CD4-positive, alpha-beta T cell (primary cell): Measurements from ENCODE around the gene ACLY. TPM values are rescaled to one million over a fixed set of nuclear protein-coding genes. Genes with fewer than 3 reads are reported as not detected.

Source experiments
- ATAC-seq: fragments of 200-7000 bp; cut with Tn5 transposase; one replicate; pipeline ENCODE4 v1.10.0; 2022; ENCODE audit warnings: mild to moderate bottlenecking; ENCODE audit not compliant: poor library complexity
- CTCF ChIA-PET: fragments of 350-600 bp; sonication (Branson Sonifier 250); formaldehyde crosslinking; loops from one replicate; lab custom pipeline; 2021; ENCODE audit warnings: antibody characterized with exemption, inconsistent platforms; lab: Charles Lee
- POLR2A ChIA-PET: fragments of 350-600 bp; sonication (Branson Sonifier 250); formaldehyde crosslinking; loops from one replicate; lab custom pipeline; 2021; ENCODE audit warnings: antibody characterized with exemption, inconsistent platforms; lab: Charles Lee
- DNase-seq, 14 experiments: peaks; one replicate each; pipeline ENCODE4 v3.0.0-alpha.2; 2013 to 2020; ENCODE audit warnings: mixed read lengths in 2 of 14
- H3K27ac ChIP-seq, 2 donors: one replicate each; pipeline versions ENCODE4 v1.5.1 to v1.7.0; 2013; ENCODE audit warnings: low read length in 2 of 2, low read depth in 1 of 2, mild to moderate bottlenecking in 1 of 2
- H3K27me3 ChIP-seq, 2 experiments: 1 replicate in 1 of 2; 2 replicates in 1 of 2; pipeline versions ENCODE4 v1.6.1 to v1.7.0; 2013; ENCODE audit warnings: low read length in 2 of 2, control low read depth in 1 of 2, mild to moderate bottlenecking in 1 of 2, moderate library complexity in 1 of 2; ENCODE audit not compliant: insufficient read depth in 2 of 2, control insufficient read depth in 1 of 2
- H3K36me3 ChIP-seq: one replicate; pipeline ENCODE4 v1.6.1; 2013; ENCODE audit warnings: low read length, control low read depth; ENCODE audit not compliant: insufficient read depth
- H3K4me1 ChIP-seq: one replicate; pipeline ENCODE4 v1.6.1; 2013; ENCODE audit warnings: low read length, control low read depth; ENCODE audit not compliant: insufficient read depth
- H3K4me3 ChIP-seq: one replicate; pipeline ENCODE4 v1.5.1; 2013; ENCODE audit warnings: mild to moderate bottlenecking, low read length, moderate library complexity
- H3K9me3 ChIP-seq, 2 experiments: 1 replicate in 1 of 2; 2 replicates in 1 of 2; pipeline versions ENCODE4 v1.6.1 to v1.7.0; 2013; ENCODE audit warnings: low read length in 2 of 2, mild to moderate bottlenecking in 2 of 2, control low read depth in 1 of 2, moderate library complexity in 1 of 2; ENCODE audit not compliant: control insufficient read depth in 1 of 2, insufficient read depth in 1 of 2
- H3K27ac Mint-ChIP-seq: one replicate; pipeline ENCODE4 v1.8.0; 2020; ENCODE audit warnings: mixed read lengths
- H3K27me3 Mint-ChIP-seq: one replicate; pipeline ENCODE4 v1.8.0; 2021; ENCODE audit warnings: mixed read lengths
- H3K36me3 Mint-ChIP-seq: one replicate; pipeline ENCODE4 v1.8.0; 2021; ENCODE audit warnings: low read depth, mixed read lengths
- H3K4me1 Mint-ChIP-seq: one replicate; pipeline ENCODE4 v1.8.0; 2021; ENCODE audit warnings: low read depth, mixed read lengths
- H3K4me3 Mint-ChIP-seq: one replicate; pipeline ENCODE4 v1.8.0; 2020; ENCODE audit warnings: mild to moderate bottlenecking, mixed read lengths
- H3K9me3 Mint-ChIP-seq: one replicate; pipeline ENCODE4 v1.8.0; 2020; ENCODE audit warnings: mixed read lengths
- CTCF ChIP-seq: fragments of 200-600 bp; IDR thresholded peaks from one replicate; pipeline ENCODE4 v1.8.0; 2022; ENCODE audit warnings: antibody characterized with exemption, mild to moderate bottlenecking
- intact Hi-C, 2 experiments: fragments of 100-400 bp; cut with DNase I in 1 of 2; cut with micrococcal nuclease in 1 of 2; formaldehyde crosslinking; loops; one replicate each; pipeline versions ENCODE4 v1.15.1 to v1.9.0; 2023 to 2025; cut with DNase I, micrococcal nuclease
- total RNA-seq, 174 experiments: library from RNA in 2 of 174; stranded (reverse) in 2 of 174; gene quantifications; one replicate each; pipeline ENCODE4 v1.2.3 and lab custom pipeline; 2021 to 2026

ACLY gene
- total RNA-seq, 2 experiments from 2014 or later, result 25.9 to 28.3 TPM

- no peaks in the 10 kb centered on the region for H3K36me3 Mint-ChIP-seq
- DNase-seq (no peak), ATAC-seq (no peak)
- no peak overlapping the region for H3K27ac ChIP-seq
- no peaks in the 10 kb centered on the region for H3K27me3 ChIP-seq
- H3K4me3 Mint-ChIP-seq, result no peak overlapping the region
- H3K9me3 Mint-ChIP-seq, result no peaks in the 10 kb centered on the region
- ChIA-PET CTCF (no interaction called here), POLR2A (no interaction called here)
- no peaks in the 10 kb centered on the region for H3K9me3 ChIP-seq
- H3K27me3 Mint-ChIP-seq, result no peaks in the 10 kb centered on the region
- H3K36me3 ChIP-seq, result no peaks in the 10 kb centered on the region
- no peaks in the 10 kb centered on the region for H3K4me1 ChIP-seq
- TF ChIP-seq CTCF, result no peak
- no peak overlapping the region for H3K27ac Mint-ChIP-seq
- H3K4me3 ChIP-seq, result no peak overlapping the region
- H3K4me1 Mint-ChIP-seq, result no peaks in the 10 kb centered on the region
- intact Hi-C loops, result no loop called here
These were observed 22.4 kb upstream of the ACLY start for GRCh38 chr17:41941168-41941567.

- Mint-ChIP-seq H3K27me3 (no peaks in the 10 kb centered on the region), H3K27ac (no peak overlapping the region), H3K9me3 (no peaks in the 10 kb centered on the region), H3K4me3 (no peak overlapping the region), H3K4me1 (no peaks in the 10 kb centered on the region), H3K36me3 (no peaks in the 10 kb centered on the region)
- CTCF ChIA-PET, result no interaction called here
- intact Hi-C loops, result no loop called here
- Histone ChIP-seq H3K4me1 (no peaks in the 10 kb centered on the region), H3K27me3 (no peaks in the 10 kb centered on the region), H3K27ac (no peak overlapping the region), H3K36me3 (no peaks in the 10 kb centered on the region), H3K9me3 (no peaks in the 10 kb centered on the region), H3K4me3 (no peak overlapping the region)
- no peak for DNase-seq
- no peak for ATAC-seq
- POLR2A ChIA-PET, result no interaction called here
- TF ChIP-seq CTCF, result no peak
These were observed 20.9 kb upstream of the ACLY start for GRCh38 chr17:41939693-41940090.

- Histone ChIP-seq H3K27ac (no peak overlapping the region), H3K36me3 (no peaks in the 10 kb centered on the region), H3K27me3 (no peaks in the 10 kb centered on the region), H3K4me3 (no peak overlapping the region), H3K9me3 (no peaks in the 10 kb centered on the region), H3K4me1 (no peaks in the 10 kb centered on the region)
- ATAC-seq (no peak), DNase-seq (no peak)
- intact Hi-C loops, result no loop called here
- TF ChIP-seq CTCF, result no peak
- ChIA-PET CTCF (no interaction called here), POLR2A (interaction anchor here (0.6 kb wide), 1 partner anchor 135 kb away, joined by 3 read pairs; no protein-coding TSS in a partner anchor)
- Mint-ChIP-seq H3K36me3 (no peaks in the 10 kb centered on the region), H3K4me3 (no peak overlapping the region), H3K9me3 (no peaks in the 10 kb centered on the region), H3K27me3 (no peaks in the 10 kb centered on the region), H3K27ac (no peak overlapping the region), H3K4me1 (no peaks in the 10 kb centered on the region)
These were observed 20.4 kb upstream of the ACLY start for GRCh38 chr17:41939044-41939692.
